Ishikawa (cell line): ENCODE results near the gene NPAS4.

Experiments used
- CEBPB ChIP-seq: IDR thresholded peaks from 2 replicates; pipeline ENCODE4 v1.6.1; 2012
- CREB1 ChIP-seq: IDR thresholded peaks from 2 replicates; pipeline ENCODE4 v1.6.1; 2012; ENCODE audit warnings: low read depth
- EGR1 ChIP-seq: IDR thresholded peaks from 2 replicates; pipeline ENCODE4 v1.6.1; 2012
- EP300 ChIP-seq: IDR thresholded peaks from 2 replicates; pipeline ENCODE4 v1.6.1; 2012; ENCODE audit warnings: borderline replicate concordance
- FOXM1 ChIP-seq: IDR thresholded peaks from 2 replicates; pipeline ENCODE4 v1.6.1; 2012; ENCODE audit warnings: low read depth, borderline replicate concordance
- MAX ChIP-seq: IDR thresholded peaks from 2 replicates; pipeline ENCODE4 v1.6.1; 2012
- NFIC ChIP-seq: IDR thresholded peaks from 2 replicates; pipeline ENCODE4 v1.6.1; 2012
- RAD21 ChIP-seq: IDR thresholded peaks from 2 replicates; pipeline ENCODE4 v1.6.1; 2012; ENCODE audit warnings: low read depth
- REST ChIP-seq: IDR thresholded peaks from 2 replicates; pipeline ENCODE4 v1.6.1; 2012; ENCODE audit warnings: low read depth, mild to moderate bottlenecking
- TAF1 ChIP-seq: IDR thresholded peaks from 2 replicates; pipeline ENCODE4 v1.6.1; 2012; ENCODE audit warnings: low read depth, mild to moderate bottlenecking
- TCF12 ChIP-seq: IDR thresholded peaks from 2 replicates; pipeline ENCODE4 v1.6.1; 2012; ENCODE audit warnings: low read depth
- TEAD4 ChIP-seq: IDR thresholded peaks from 2 replicates; pipeline ENCODE4 v1.6.1; 2012
- USF1 ChIP-seq: IDR thresholded peaks from 2 replicates; pipeline ENCODE4 v1.6.1; 2012
- YY1 ChIP-seq: IDR thresholded peaks from 2 replicates; pipeline ENCODE4 v1.6.1; 2012; ENCODE audit warnings: low read depth
- ZBTB7A ChIP-seq: IDR thresholded peaks from 2 replicates; pipeline ENCODE4 v1.6.1; 2012; ENCODE audit warnings: low read depth

Gene NPAS4

GRCh38 chr11:66426314-66426713 lies 5.5 kb downstream of the NPAS4 start:
- TF ChIP-seq EP300, result no peak
- no peak for TF ChIP-seq USF1
- no peak for TF ChIP-seq TAF1

- TF ChIP-seq TAF1 (no peak), EP300 (no peak), EGR1 (no peak), FOXM1 (no peak), RAD21 (no peak), CREB1 (no peak), TEAD4 (no peak), NFIC (no peak), MAX (no peak), YY1 (no peak), REST (no peak), ZBTB7A (no peak)
Measured at GRCh38 chr11:66428933-66429332, 8.1 kb downstream of the NPAS4 start.

GRCh38 chr11:66429983-66430602 lies 9.3 kb downstream of the NPAS4 start:
- TF ChIP-seq RAD21, result peak; percentile 81
- no peak for TF ChIP-seq TAF1

- TF ChIP-seq TAF1 (no peak), CEBPB (no peak), USF1 (no peak), MAX (no peak), ZBTB7A (no peak), CREB1 (no peak), EP300 (no peak), YY1 (no peak), REST (no peak), EGR1 (no peak), TCF12 (no peak), TEAD4 (no peak), RAD21 (no peak), FOXM1 (no peak), NFIC (no peak)
Measured at GRCh38 chr11:66432597-66432996, 11.8 kb downstream of the NPAS4 start.

GRCh38 chr11:66437979-66438503 lies 17.2 kb downstream of the NPAS4 start:
- no peak for TF ChIP-seq YY1
- TF ChIP-seq TAF1, result no peak
- TF ChIP-seq RAD21, result no peak
- no peak for TF ChIP-seq ZBTB7A
- TF ChIP-seq CEBPB, result no peak
- no peak for TF ChIP-seq FOXM1
- no peak for TF ChIP-seq REST
- no peak for TF ChIP-seq CREB1
- TF ChIP-seq TCF12, result no peak
- no peak for TF ChIP-seq MAX
- no peak for TF ChIP-seq USF1
- TF ChIP-seq TEAD4, result no peak
- TF ChIP-seq EP300, result no peak
- TF ChIP-seq EGR1, result no peak
- no peak for TF ChIP-seq NFIC
